SK-N-SH treated with all-trans-retinoic acid at 6 μM for 48 hours (cell line): ENCODE results near the gene AOPEP.
"Not testable (repeated sequence)": the region's sequence is repeated elsewhere in the genome, so short reads cannot be mapped to it uniquely, and the experiment has no call there.

Experiments
- ATAC-seq: fragments of 200-7000 bp; cut with Tn5 transposase; 3 replicates; pipeline ENCODE4 v1.9.1; 2020; ENCODE audit warnings: mild to moderate bottlenecking, moderate library complexity
- ARNTL ChIP-seq: fragments of 450-650 bp; formaldehyde crosslinking; IDR thresholded peaks from 2 replicates; pipeline ENCODE4 v1.5.0; 2020; ENCODE audit warnings: low read depth, mild to moderate bottlenecking, moderate library complexity, borderline replicate concordance
- BACH2 ChIP-seq: fragments of 250-450 bp; sonication (Bioruptor Pico); IDR thresholded peaks from 2 replicates; pipeline ENCODE4 v1.9.0; 2021; ENCODE audit warnings: mild to moderate bottlenecking, borderline replicate concordance
- CSDC2 ChIP-seq: fragments of 250-450 bp; sonication (Bioruptor Pico); IDR thresholded peaks from 2 replicates; pipeline ENCODE4 v1.5.0; 2020; ENCODE audit warnings: mild to moderate bottlenecking, moderate library complexity
- ESRRG ChIP-seq: fragments of 250-450 bp; sonication (Bioruptor Pico); IDR thresholded peaks from 2 replicates; pipeline ENCODE4 v1.6.1; 2021; ENCODE audit warnings: mild to moderate bottlenecking
- GLIS3 ChIP-seq: fragments of 250-450 bp; sonication (Bioruptor Pico); IDR thresholded peaks from 2 replicates; pipeline ENCODE4 v1.5.0; 2020; ENCODE audit warnings: mild to moderate bottlenecking, moderate library complexity
- ISL1 ChIP-seq: fragments of 250-450 bp; sonication (Bioruptor Pico); IDR thresholded peaks from 2 replicates; pipeline ENCODE4 v2.1.2; 2022; ENCODE audit warnings: mild to moderate bottlenecking, moderate library complexity
- OSR1 ChIP-seq: fragments of 250-450 bp; sonication (Bioruptor Pico); IDR thresholded peaks from 2 replicates; pipeline ENCODE4 v1.8.0; 2022; ENCODE audit warnings: moderate library complexity, mild to moderate bottlenecking, inconsistent platforms
- PPARA ChIP-seq: fragments of 250-450 bp; sonication (Bioruptor Pico); IDR thresholded peaks from 2 replicates; pipeline ENCODE4 v1.5.0; 2020; ENCODE audit warnings: mild to moderate bottlenecking, borderline replicate concordance
- RARB ChIP-seq: fragments of 250-450 bp; sonication (Bioruptor Pico); IDR thresholded peaks from 2 replicates; pipeline ENCODE4 v1.8.0; 2021; ENCODE audit warnings: mild to moderate bottlenecking, moderate library complexity
- SNAI2 ChIP-seq: fragments of 250-450 bp; sonication (Bioruptor Pico); IDR thresholded peaks from 2 replicates; pipeline ENCODE4 v1.5.0; 2020; ENCODE audit warnings: mild to moderate bottlenecking, moderate library complexity
- TCF4 ChIP-seq: fragments of 250-450 bp; sonication (Bioruptor Pico); IDR thresholded peaks from 2 replicates; pipeline ENCODE4 v1.8.0; 2021; ENCODE audit warnings: mild to moderate bottlenecking, moderate library complexity, borderline replicate concordance
- ZC3H10 ChIP-seq: fragments of 250-450 bp; sonication (Bioruptor Pico); IDR thresholded peaks from 2 replicates; pipeline ENCODE4 v1.5.1; 2021; ENCODE audit warnings: mild to moderate bottlenecking, moderate library complexity
- ZFP3 ChIP-seq: fragments of 250-450 bp; sonication (Bioruptor Pico); IDR thresholded peaks from 2 replicates; pipeline ENCODE4 v1.5.0; 2020; ENCODE audit warnings: mild to moderate bottlenecking, moderate library complexity
- ZFP30 ChIP-seq: fragments of 450-650 bp; formaldehyde crosslinking; IDR thresholded peaks from 2 replicates; pipeline ENCODE4 v1.5.0; 2022; ENCODE audit warnings: mild to moderate bottlenecking, moderate library complexity
- ZNF565 ChIP-seq: fragments of 450-650 bp; formaldehyde crosslinking; conservative IDR thresholded peaks from 2 replicates; pipeline ENCODE4 v1.5.0; 2020; ENCODE audit warnings: low read depth, mild to moderate bottlenecking, moderate library complexity
- ZNF70 ChIP-seq: fragments of 450-650 bp; formaldehyde crosslinking; IDR thresholded peaks from 2 replicates; pipeline ENCODE4 v1.5.0; 2020; ENCODE audit warnings: mild to moderate bottlenecking, moderate library complexity
- ZNF8 ChIP-seq: fragments of 450-650 bp; formaldehyde crosslinking; IDR thresholded peaks from 2 replicates; pipeline ENCODE4 v1.5.0; 2020; ENCODE audit warnings: mild to moderate bottlenecking, moderate library complexity
- TF ChIP-seq, protein P1 (sequence below): fragments of 250-450 bp; sonication (Bioruptor Pico); IDR thresholded peaks from 2 replicates; pipeline ENCODE4 v1.8.0; 2020; ENCODE audit warnings: mild to moderate bottlenecking, moderate library complexity, borderline replicate concordance
- TF ChIP-seq, protein P2 (sequence below): fragments of 250-450 bp; sonication (Bioruptor Pico); IDR thresholded peaks from 2 replicates; pipeline ENCODE4 v1.5.0; 2020; ENCODE audit warnings: mild to moderate bottlenecking, moderate library complexity
- TF ChIP-seq, protein P3 (sequence below): fragments of 250-450 bp; sonication (Bioruptor Pico); IDR thresholded peaks from 2 replicates; pipeline ENCODE4 v1.5.1; 2020; ENCODE audit warnings: low read depth, mild to moderate bottlenecking, moderate library complexity
- TF ChIP-seq, protein P4 (sequence below): fragments of 250-450 bp; sonication (Bioruptor Pico); IDR thresholded peaks from 2 replicates; pipeline ENCODE4 v1.5.1; 2021; ENCODE audit warnings: mild to moderate bottlenecking, moderate library complexity

AOPEP gene

DNA sequence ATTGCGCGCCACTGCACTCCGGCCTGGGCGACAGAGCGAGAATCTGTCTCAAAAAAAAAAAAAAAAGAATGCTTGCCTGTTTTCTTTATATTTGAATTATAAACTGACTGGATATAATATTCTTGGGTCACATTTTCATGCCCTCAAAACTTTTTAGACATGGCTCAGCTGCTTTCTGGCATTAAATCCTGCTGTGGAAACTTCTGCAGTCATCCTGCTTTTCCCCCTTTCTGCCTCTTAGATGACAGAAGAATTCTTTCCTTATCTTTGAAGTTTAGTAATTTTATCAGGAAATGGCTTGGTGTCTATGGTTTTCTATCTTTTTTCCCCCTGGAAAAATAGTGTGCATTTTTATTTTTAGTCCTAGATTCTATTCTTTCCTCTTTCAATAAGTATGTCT lies 234.5 kb downstream of the AOPEP start:
- TF ChIP-seq SNAI2 (CRISPR knock-in tag) (no peak), CSDC2 (CRISPR knock-in tag) (no peak), ZNF70 (no peak), RARB (CRISPR knock-in tag) (no peak), BACH2 (no peak), ARNTL (CRISPR knock-in tag) (no peak), ZC3H10 (no peak), TCF4 (CRISPR knock-in tag) (no peak)
- TF ChIP-seq, protein P1, sequence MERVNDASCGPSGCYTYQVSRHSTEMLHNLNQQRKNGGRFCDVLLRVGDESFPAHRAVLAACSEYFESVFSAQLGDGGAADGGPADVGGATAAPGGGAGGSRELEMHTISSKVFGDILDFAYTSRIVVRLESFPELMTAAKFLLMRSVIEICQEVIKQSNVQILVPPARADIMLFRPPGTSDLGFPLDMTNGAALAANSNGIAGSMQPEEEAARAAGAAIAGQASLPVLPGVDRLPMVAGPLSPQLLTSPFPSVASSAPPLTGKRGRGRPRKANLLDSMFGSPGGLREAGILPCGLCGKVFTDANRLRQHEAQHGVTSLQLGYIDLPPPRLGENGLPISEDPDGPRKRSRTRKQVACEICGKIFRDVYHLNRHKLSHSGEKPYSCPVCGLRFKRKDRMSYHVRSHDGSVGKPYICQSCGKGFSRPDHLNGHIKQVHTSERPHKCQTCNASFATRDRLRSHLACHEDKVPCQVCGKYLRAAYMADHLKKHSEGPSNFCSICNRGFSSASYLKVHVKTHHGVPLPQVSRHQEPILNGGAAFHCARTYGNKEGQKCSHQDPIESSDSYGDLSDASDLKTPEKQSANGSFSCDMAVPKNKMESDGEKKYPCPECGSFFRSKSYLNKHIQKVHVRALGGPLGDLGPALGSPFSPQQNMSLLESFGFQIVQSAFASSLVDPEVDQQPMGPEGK (CRISPR knock-in tag), result no peak
- TF ChIP-seq, protein P2, sequence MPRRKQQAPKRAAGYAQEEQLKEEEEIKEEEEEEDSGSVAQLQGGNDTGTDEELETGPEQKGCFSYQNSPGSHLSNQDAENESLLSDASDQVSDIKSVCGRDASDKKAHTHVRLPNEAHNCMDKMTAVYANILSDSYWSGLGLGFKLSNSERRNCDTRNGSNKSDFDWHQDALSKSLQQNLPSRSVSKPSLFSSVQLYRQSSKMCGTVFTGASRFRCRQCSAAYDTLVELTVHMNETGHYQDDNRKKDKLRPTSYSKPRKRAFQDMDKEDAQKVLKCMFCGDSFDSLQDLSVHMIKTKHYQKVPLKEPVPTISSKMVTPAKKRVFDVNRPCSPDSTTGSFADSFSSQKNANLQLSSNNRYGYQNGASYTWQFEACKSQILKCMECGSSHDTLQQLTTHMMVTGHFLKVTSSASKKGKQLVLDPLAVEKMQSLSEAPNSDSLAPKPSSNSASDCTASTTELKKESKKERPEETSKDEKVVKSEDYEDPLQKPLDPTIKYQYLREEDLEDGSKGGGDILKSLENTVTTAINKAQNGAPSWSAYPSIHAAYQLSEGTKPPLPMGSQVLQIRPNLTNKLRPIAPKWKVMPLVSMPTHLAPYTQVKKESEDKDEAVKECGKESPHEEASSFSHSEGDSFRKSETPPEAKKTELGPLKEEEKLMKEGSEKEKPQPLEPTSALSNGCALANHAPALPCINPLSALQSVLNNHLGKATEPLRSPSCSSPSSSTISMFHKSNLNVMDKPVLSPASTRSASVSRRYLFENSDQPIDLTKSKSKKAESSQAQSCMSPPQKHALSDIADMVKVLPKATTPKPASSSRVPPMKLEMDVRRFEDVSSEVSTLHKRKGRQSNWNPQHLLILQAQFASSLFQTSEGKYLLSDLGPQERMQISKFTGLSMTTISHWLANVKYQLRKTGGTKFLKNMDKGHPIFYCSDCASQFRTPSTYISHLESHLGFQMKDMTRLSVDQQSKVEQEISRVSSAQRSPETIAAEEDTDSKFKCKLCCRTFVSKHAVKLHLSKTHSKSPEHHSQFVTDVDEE (CRISPR knock-in tag), result no peak
- TF ChIP-seq, protein P3, sequence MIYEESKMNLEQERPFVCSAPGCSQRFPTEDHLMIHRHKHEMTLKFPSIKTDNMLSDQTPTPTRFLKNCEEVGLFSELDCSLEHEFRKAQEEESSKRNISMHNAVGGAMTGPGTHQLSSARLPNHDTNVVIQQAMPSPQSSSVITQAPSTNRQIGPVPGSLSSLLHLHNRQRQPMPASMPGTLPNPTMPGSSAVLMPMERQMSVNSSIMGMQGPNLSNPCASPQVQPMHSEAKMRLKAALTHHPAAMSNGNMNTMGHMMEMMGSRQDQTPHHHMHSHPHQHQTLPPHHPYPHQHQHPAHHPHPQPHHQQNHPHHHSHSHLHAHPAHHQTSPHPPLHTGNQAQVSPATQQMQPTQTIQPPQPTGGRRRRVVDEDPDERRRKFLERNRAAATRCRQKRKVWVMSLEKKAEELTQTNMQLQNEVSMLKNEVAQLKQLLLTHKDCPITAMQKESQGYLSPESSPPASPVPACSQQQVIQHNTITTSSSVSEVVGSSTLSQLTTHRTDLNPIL (CRISPR knock-in tag), result no peak
- ATAC-seq, result no peak

DNA sequence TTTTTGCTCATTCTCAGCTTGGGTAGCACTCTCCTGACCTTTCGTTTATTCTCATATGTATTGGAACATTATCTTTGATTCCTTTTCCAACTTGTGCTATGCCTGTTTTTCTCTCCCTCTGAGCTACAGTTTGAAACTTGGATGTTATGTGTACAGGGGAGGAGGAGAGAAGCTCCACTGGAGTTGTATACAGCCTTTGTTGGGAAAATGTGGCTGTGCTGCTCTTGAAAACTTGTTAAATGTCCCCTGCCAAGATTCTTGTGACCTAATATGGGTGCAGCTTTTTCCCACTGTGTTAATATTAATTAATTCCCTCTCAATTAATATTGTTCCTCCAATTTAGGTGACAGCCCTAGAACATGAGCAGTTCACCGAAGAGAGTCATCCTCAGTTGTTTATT lies 235.4 kb downstream of the AOPEP start:
- no peak for ATAC-seq
- TF ChIP-seq ARNTL (CRISPR knock-in tag) (no peak), PPARA (CRISPR knock-in tag) (no peak), OSR1 (no peak), GLIS3 (CRISPR knock-in tag) (no peak), ISL1 (no peak), ZFP3 (CRISPR knock-in tag) (no peak), ZNF8 (CRISPR knock-in tag) (no peak), RARB (CRISPR knock-in tag) (no peak), ZFP30 (CRISPR knock-in tag) (no peak), ZNF565 (CRISPR knock-in tag) (no peak), ESRRG (CRISPR knock-in tag) (no peak)

DNA sequence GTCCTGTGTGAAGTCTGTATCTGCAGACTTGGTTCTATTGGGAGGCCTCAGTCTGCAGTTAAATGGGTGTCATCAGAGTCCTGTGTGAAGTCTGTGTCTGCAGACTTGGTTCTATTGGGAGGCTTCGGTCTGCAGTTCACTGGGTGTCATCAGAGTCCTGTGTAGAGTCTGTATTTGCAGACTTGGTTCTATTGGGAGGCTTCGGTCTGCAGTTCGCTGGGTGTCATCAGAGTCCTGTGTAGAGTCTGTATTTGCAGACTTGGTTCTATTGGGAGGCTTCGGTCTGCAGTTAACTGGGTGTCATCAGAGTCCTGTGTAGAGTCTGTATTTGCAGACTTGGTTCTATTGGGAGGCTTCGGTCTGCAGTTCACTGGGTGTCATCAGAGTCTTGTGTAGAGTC lies 239.1 kb downstream of the AOPEP start:
- not testable (repeated sequence) for ATAC-seq

DNA sequence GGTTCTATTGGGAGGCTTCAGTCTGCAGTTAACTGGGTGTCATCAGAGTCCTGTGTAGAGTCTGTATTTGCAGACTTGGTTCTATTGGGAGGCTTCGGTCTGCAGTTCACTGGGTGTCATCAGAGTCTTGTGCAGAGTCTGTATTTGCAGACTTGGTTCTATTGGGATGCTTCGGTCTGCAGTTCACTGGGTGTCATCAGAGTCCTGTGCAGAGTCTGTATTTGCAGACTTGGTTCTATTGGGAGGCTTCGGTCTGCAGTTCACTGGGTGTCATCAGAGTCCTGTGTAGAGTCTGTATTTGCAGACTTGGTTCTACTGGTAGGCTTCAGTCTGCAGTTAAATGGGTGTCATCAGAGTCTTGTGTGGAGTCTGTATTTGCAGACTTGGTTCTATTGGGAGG lies 239.5 kb downstream of the AOPEP start:
- ATAC-seq, result not testable (repeated sequence)

DNA sequence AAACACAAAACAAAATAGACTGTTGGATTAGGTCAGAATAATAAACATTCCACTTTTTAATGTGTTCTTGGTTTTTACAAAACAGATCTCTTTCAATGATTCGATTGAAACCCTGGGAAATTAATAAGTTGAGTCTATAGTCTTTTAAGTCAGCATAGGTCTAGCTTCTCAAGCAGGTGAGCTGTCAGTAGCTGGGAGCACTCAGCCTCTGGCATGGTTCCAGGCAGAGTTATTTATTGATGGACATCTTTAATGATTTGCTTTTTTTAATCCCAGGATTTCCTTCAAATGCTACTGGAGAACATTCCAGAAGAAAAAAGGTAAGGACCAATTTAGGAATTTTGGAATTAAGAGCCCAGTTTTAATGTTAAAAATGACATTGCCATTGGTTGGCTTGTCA lies 241.0 kb downstream of the AOPEP start:
- ATAC-seq, result no peak
- TF ChIP-seq, protein P2 (CRISPR knock-in tag), result no peak
- TF ChIP-seq BACH2 (no peak), ESRRG (CRISPR knock-in tag) (no peak), RARB (CRISPR knock-in tag) (no peak), ZNF70 (no peak), PPARA (CRISPR knock-in tag) (no peak), ZNF565 (CRISPR knock-in tag) (no peak)
- TF ChIP-seq, protein P4, sequence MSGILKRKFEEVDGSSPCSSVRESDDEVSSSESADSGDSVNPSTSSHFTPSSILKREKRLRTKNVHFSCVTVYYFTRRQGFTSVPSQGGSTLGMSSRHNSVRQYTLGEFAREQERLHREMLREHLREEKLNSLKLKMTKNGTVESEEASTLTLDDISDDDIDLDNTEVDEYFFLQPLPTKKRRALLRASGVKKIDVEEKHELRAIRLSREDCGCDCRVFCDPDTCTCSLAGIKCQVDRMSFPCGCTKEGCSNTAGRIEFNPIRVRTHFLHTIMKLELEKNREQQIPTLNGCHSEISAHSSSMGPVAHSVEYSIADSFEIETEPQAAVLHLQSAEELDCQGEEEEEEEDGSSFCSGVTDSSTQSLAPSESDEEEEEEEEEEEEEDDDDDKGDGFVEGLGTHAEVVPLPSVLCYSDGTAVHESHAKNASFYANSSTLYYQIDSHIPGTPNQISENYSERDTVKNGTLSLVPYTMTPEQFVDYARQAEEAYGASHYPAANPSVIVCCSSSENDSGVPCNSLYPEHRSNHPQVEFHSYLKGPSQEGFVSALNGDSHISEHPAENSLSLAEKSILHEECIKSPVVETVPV, result no peak
- TF ChIP-seq, protein P3 (CRISPR knock-in tag), result no peak
